Measurements from ENCODE around the gene ZNF575.

The ZNF575 gene

GRCh38 chr19:43575156-43575950, 42.4 kb downstream of the ZNF575 start, which contains the start of the genes PINLYP and XRCC1:
Gene PINLYP (plus strand): TSS chr19:43575801. CDS start chr19:43577192, 1,391 bp downstream.
Gene XRCC1 (minus strand): TSS chr19:43575527. CDS start chr19:43575458, 69 bp downstream.
- DNase-seq, result peak; percentile 91

GRCh38 chr19:43575955-43576878, 43.2 kb downstream of the ZNF575 start:
- DNase-seq, result peak; percentile 15

GRCh38 chr19:43578787-43579186, 45.8 kb downstream of the ZNF575 start:
- DNase-seq, result no peak

GRCh38 chr19:43581467-43581866, 48.5 kb downstream of the ZNF575 start:
- DNase-seq, result no peak

- no peak for DNase-seq
Measured at GRCh38 chr19:43582495-43582894, 49.5 kb downstream of the ZNF575 start.

GRCh38 chr19:43584484-43584883, 51.5 kb downstream of the ZNF575 start:
- no peak for DNase-seq
